IPS-18c (cell line): ENCODE measurements around the gene RBM4.

Experiments
- H3K4me3 ChIP-seq: 2 replicates; pipeline ENCODE4 v1.7.0; 2013; ENCODE audit warnings: low read depth, mild to moderate bottlenecking, low read length, moderate library complexity; ENCODE audit not compliant: insufficient read depth
- H3K9me3 ChIP-seq: one replicate; pipeline ENCODE4 v1.6.1; 2013; ENCODE audit warnings: mild to moderate bottlenecking, low read length, moderate library complexity; ENCODE audit not compliant: control insufficient read depth, insufficient read depth

The RBM4 gene

DNA sequence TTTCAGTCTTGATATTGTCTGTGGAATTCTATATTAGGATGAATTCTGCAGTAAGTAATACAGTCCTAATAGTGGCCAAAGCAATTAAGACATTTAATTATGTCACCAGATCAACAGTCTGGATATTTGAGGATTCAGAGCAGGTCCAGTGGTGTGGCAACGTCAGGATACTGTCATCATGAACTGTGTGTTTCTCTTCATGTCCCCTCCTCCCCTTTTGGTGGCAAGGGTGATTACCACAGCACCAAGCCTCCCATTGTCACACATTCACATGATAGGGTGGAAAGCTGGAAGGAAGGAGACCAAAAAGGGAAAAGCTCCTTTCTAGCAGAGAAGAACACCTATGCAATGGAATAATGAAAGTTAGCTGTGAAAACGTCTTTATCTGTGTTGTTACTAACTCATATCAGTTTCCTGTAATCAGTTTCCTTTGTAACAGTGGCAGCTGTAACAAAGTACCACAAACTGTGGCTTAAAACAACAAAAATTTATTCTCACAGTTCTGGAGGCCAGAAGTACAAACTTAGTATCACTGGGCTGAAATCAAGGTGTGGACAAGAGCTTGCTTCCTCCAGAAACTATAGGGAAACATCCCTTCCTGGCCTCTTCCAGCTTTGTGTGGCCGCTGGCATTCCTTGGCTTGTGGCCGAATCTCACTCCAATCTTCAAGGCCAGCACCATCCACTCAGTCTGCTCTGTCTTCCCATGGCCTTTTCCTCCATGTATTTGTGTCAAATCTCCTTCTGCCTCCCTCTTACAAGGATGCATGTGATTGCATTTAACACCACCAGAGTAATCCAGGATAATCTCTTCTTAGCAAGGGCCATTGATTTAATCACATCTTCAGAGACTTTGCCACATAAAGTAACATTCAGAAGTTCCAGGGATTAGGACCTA lies 28.5 kb upstream of the RBM4 start:
- no peaks in the 10 kb centered on the region for H3K9me3 ChIP-seq
- H3K4me3 ChIP-seq: no peak overlapping the region

DNA sequence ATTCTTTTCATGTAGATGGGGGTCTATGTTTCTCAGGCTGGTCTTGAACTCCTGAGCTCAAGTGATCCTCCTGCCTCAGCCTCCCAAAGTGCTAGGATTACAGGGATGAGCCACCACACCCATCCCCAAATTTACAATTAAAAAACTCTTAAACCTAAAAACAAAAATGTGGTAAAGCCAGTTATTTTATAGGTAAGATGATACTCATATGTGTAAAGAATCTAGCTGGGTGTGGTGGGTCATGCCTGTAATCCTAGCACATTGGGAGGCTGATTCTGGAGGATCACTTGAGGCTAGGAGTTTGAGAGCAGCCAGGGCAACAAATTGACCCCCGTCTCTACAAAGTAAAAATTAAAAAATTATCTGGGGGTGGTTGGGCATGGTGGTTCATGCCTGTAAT lies 26.0 kb upstream of the RBM4 start:
- Histone ChIP-seq H3K4me3 (no peak overlapping the region), H3K9me3 (no peaks in the 10 kb centered on the region)

DNA sequence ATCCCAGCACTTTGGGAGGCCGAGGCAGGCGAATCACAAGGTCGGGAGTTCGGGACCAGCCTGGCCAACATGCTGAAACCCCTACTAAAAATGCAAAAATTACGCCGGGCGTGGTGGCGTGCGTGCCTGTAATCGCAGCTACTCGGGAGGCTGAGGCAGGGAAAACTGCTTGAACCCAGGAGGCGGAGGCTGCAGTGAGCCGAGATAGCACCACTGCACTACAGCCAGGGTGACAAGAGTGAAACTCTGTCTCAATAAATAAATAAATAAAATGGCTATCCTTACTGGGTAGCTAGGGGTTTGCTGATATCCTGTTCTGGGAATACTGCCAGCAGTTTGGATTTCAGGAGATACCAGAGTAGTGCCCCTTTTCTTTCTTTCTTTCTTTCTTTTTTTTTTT lies 24.4 kb upstream of the RBM4 start:
- Histone ChIP-seq H3K9me3 (no peaks in the 10 kb centered on the region), H3K4me3 (no peak overlapping the region)

DNA sequence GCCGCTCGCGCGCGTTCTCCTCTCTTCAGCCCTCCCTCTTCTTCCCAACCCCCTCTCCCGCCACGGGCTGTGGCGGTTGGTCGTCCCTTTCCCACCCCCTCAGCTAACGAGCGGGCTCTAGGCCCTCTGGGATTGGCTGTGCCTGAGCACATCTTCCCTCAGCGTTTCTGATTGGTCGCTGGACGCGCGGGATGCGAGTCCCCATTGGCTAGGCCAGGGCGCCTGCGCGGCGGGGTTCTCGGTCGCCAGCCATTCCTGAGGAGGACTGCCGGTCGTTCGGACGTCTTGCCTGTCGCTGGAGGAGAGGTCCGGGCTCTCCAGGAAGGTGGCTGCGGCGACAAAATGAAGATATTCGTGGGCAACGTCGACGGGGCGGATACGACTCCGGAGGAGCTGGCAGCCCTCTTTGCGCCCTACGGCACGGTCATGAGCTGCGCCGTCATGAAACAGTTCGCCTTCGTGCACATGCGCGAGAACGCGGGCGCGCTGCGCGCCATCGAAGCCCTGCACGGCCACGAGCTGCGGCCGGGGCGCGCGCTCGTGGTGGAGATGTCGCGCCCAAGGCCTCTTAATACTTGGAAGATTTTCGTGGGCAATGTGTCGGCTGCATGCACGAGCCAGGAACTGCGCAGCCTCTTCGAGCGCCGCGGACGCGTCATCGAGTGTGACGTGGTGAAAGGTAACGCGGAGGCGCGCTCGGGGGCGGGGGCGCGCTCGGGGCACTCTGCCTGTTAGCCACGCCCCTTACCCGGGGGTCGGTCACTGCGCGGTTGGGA lies 21.9 kb upstream of the RBM4 start, which contains the start of gene RBM14:
Gene RBM14, plus strand, starts transcription at position 252 of the 776 bp plus-strand sequence. Its CDS starts 91 bp downstream, at position 343.
- Histone ChIP-seq H3K9me3 (no peaks in the 10 kb centered on the region), H3K4me3 (peak within 1 kb of the TSS; percentile 100)

DNA sequence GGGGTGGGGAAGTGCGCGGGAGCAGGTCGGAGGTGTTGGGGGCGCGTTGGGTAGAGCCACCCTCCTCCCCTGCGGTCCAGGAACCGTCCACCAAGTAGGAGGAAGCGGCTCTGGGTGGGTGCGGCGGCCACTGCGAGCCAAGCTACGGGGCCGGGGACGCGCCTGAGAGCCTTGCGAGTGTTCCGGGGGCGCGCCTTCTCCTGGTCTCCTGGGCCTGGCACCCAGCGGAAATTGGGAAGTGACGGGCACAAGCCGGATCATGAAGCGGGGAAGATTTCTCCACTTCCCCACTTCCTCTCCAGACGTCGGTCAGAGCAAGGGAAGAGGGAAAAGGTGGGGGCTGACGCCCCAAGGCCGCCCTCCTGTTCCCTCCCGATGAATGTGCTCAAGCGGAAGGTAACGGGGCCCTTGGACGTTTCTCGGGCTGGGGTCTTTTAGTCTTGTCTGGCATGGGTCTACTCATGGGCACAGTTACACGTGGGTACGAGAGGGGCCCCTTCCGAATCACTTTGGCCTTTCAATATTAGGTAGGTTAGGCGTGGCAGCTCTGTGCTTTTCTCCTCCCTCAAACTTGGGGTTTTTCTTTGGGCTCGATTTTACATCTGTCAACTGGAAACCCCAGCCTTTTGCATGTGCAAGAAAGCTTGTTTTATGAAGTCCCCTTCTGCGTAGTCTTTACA lies 21.2 kb upstream of the RBM4 start:
- Histone ChIP-seq H3K4me3 (peak overlapping the region; percentile 100), H3K9me3 (no peaks in the 10 kb centered on the region)

DNA sequence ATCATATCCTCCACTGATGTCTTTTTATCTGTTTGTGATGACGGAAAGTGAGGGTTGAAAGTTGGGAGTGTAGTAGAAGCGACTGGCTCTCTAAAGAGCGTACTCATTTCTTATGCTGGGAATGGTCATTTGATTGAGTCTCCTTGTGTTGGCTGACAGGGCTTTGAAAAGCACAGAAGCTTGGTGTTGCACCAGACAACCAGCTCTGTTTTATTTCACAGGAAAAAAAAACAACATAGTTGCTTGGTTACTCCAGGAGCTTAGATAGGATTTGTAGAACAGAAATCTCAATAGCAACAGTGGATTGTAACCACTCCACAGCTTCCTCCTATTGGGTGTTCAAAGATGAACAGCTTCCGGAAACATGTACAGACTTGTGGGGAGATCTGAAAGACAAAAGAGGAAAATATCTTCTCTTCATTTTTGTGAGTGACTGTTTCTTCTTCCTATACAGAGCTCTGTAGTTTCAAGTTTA lies 19.4 kb upstream of the RBM4 start:
- H3K4me3 ChIP-seq: no peak overlapping the region

DNA sequence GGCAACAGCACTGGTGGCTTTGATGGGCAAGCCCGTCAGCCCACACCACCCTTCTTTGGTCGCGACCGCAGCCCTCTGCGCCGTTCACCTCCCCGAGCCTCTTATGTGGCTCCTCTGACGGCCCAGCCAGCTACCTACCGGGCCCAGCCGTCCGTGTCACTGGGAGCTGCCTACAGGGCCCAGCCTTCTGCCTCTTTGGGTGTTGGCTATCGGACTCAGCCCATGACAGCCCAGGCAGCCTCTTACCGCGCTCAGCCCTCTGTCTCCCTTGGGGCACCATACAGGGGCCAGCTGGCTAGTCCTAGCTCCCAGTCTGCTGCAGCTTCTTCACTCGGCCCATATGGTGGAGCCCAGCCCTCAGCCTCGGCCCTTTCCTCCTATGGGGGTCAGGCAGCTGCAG lies 14.1 kb upstream of the RBM4 start:
- Histone ChIP-seq H3K4me3 (no peak overlapping the region), H3K9me3 (no peaks in the 10 kb centered on the region)

More for the DNA sequence above, 19.4 kb upstream of the RBM4 start:
- no peaks in the 10 kb centered on the region for H3K9me3 ChIP-seq

DNA sequence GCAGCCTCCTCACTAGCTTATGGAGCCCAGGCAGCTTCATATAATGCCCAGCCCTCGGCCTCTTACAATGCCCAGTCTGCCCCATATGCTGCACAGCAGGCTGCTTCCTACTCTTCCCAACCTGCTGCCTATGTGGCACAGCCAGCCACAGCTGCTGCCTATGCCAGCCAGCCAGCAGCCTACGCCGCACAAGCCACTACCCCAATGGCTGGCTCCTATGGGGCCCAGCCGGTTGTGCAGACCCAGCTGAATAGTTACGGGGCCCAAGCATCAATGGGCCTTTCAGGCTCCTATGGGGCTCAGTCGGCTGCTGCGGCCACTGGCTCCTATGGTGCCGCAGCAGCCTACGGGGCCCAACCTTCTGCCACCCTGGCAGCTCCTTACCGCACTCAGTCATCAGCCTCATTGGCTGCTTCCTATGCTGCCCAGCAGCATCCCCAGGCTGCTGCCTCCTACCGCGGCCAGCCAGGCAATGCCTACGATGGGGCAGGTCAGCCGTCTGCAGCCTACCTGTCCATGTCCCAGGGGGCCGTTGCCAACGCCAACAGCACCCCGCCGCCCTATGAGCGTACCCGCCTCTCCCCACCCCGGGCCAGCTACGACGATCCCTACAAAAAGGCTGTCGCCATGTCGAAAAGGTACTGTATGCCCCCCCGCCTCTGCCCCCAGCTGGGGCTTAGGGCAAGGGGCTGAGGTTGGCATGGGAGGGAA lies 13.3 kb upstream of the RBM4 start:
- Histone ChIP-seq H3K9me3 (no peaks in the 10 kb centered on the region), H3K4me3 (no peak overlapping the region)

DNA sequence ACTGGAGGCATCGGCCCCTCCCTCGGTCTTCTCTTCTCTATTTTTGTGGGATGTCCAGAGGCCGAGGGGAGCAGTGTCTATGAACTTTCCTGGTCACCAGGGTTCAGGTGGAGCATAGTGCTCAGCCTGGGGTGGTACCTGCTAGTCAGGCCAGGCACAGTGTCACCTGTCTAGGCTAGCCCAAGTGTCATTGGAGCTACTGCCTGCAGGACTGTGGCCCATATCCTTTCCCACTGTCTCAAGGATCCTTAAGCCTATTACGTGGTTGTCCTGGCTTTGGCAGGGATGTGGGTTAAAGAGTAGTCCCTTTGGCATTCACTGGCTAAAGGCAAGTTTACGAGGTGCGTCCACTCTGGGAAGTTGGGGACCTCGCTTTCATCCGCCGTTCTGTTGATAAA lies 12.8 kb upstream of the RBM4 start:
- Histone ChIP-seq H3K9me3 (no peaks in the 10 kb centered on the region), H3K4me3 (no peak overlapping the region)

DNA sequence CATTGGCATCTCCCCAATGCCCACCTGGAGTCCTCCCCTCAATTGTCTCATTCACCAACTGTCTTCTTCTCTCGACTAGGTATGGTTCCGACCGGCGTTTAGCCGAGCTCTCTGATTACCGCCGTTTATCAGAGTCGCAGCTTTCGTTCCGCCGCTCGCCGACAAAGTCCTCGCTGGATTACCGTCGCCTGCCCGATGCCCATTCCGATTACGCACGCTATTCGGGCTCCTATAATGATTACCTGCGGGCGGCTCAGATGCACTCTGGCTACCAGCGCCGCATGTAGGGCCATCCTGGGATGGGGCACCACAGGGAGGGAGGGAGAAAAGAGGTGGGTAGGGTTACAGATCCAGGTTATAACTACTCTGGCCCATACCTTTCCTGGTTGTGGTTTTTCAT lies 12.1 kb upstream of the RBM4 start:
- Histone ChIP-seq H3K9me3 (no peaks in the 10 kb centered on the region), H3K4me3 (no peak overlapping the region)

DNA sequence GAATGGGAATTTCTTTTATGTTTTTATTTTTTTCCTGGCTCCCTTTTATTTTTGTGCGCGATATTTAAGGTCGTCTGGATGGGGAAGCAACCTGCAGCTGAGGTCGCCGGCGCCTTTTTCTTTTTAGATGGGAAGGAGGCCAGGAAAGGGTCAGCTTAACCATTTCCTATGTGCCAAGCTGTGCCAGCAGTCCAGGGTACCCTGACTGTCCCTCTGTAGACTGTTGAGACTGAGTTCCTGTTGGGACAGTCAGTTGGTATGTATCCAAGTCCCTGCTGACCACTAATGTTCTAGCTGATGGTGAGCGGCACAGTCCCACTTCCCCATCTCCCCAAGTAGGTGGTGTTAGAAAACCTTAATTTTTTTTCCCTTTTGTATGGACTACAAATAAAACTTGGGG lies 11.6 kb upstream of the RBM4 start:
- Histone ChIP-seq H3K4me3 (no peak overlapping the region), H3K9me3 (peaks cover 2% of the 10 kb centered on the region)

DNA sequence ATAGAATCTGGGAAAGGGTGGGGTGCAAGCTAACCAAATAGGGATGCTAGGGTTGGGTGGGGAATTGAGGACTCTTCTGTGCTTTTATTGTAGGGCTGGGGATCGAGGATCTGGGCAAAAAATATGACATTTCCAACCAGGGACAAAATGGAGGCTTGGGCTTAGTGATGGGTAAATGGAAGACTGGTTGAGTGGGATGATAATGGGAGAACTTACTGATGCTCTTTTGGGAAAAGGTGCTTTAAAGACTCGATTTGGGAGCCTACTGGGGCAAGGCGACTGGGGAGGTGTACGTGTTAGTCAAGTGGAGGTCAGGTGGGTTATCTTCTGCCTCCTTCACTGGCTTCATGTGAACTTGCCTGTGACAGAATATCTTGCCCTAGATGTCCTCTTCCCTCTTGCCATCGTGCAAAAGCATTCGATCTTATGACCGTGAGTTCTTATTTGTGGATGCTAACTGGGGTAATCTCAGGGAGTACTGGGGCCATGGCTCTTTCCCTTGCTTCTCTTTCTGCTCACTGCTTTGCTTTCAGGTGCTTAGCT lies 10.4 kb upstream of the RBM4 start:
- Histone ChIP-seq H3K4me3 (no peak overlapping the region), H3K9me3 (peaks cover 2% of the 10 kb centered on the region)

DNA sequence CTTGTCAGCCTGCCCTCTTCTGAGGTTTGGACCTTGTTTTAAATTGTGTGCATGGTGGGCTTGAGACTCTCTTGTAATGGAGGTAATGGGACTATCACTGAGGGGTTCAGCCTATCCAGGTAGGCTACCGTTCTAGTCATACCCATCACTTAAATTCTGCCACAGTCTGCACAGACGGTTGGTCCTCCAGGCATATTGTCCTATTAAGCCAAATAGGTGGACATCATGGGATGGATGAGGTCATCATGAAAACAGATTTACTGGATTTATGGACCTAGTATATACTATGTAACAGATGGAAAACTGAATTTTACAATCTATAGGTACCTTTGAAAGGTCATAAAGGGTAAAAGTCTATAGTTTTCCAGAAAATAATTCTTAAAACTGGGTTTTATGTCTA lies 9.1 kb upstream of the RBM4 start:
- H3K9me3 ChIP-seq: peaks cover 2% of the 10 kb centered on the region
- no peak overlapping the region for H3K4me3 ChIP-seq

DNA sequence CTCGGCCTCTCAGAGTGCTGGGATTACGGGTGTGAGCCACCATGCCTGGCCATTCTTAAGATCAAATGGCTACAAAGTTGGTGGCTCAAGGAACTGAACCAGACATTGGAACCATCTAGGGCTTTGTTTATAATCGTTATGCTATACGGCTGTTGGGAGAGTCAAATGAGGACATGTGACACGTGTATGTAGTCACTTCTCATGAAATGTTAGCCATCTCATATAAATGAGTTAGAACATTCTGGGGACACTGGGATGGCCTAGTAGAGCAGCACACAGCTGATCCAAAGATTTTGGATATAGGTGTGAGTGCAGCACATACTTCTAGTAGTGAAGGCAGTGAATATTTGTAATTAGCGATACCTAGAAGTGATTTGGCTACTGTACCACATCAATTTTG lies 6.6 kb upstream of the RBM4 start:
- Histone ChIP-seq H3K4me3 (no peak overlapping the region), H3K9me3 (peaks cover 2% of the 10 kb centered on the region)

DNA sequence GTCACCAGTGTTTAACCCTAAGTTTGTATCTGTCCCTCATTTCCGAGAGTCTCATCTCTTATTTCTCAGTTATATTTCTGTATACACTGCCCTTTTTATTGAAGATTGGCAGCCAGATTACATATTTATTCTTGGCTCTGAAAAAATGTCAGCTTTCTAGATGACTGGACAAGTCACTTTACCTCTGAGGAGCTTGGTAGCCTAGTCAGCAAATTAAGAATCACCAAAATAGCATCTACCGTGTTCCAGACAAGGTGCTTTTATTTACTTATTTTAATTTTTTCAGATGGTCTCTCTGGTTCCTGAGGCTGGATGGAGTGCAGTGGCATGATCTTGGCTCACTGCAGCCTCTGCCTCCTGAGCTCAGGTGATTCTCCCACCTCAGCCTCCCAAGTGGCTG lies 5.6 kb upstream of the RBM4 start:
- H3K4me3 ChIP-seq: no peak overlapping the region

DNA sequence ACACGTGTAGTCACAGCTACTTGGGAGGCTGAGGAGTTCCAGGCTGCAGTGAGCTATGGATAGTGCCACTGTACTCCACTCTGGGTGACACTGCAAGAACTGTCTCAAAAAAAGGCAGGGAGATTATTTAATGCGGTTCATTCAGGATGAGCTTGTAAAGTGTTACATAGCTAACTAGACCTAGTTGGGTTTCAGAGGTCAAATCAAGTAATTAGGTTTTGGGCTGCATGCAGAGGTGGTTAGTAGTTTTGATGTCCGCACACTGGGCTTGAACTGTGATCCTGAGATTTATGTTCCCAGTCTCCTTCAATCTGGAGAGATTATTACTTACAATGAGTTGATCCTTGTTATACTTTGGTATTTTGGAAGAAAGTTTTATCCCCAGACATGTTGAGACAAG lies 2.1 kb upstream of the RBM4 start:
- no peak overlapping the region for H3K4me3 ChIP-seq

More for the DNA sequence above, 5.6 kb upstream of the RBM4 start:
- H3K9me3 ChIP-seq: peaks cover 2% of the 10 kb centered on the region

More for the DNA sequence above, 2.1 kb upstream of the RBM4 start:
- peaks cover 2% of the 10 kb centered on the region for H3K9me3 ChIP-seq
